GM21529 (cell line): Measurements from ENCODE around the gene ELK1.
A peak's percentile ranks its signal among the peaks of the same experiment; 100 is the strongest.
"Not testable (repeated sequence)": the region's sequence is repeated elsewhere in the genome, so short reads cannot be mapped to it uniquely, and the experiment has no call there.

Experiments used
- ATAC-seq: cut with Tn5 transposase; IDR thresholded peaks from one replicate; pipeline ENCODE4 v1.9.1; 2021; ENCODE audit not compliant: unreplicated experiment

Gene ELK1, protein sequence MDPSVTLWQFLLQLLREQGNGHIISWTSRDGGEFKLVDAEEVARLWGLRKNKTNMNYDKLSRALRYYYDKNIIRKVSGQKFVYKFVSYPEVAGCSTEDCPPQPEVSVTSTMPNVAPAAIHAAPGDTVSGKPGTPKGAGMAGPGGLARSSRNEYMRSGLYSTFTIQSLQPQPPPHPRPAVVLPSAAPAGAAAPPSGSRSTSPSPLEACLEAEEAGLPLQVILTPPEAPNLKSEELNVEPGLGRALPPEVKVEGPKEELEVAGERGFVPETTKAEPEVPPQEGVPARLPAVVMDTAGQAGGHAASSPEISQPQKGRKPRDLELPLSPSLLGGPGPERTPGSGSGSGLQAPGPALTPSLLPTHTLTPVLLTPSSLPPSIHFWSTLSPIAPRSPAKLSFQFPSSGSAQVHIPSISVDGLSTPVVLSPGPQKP

GRCh38 chrX:47650164-47651042 lies at the start of gene ELK1:
TSS of gene ELK1 (minus strand) at chrX:47650563. CDS start at chrX:47641441, 9,122 bp downstream.
- ATAC-seq: peak; percentile 88

DNA sequence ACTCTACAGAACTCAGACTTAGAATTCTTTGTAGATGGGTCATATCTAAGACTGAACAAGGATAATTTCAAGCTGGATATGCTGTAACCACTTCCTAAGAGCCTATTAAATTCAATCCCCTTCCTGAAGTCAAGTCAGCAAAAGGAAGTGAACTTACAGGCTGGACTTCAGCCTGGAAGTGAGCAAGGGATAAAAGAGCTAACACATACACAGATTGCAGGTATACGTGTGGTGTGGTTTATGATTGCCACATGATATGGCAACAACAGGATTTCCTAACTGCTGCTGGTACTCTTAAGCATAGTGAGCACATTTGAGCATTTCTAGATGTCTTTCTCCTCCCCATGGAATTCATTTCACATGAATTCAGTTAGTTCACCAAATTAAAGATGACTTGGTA lies 46.8 kb upstream of the ELK1 start:
- ATAC-seq: no peak

DNA sequence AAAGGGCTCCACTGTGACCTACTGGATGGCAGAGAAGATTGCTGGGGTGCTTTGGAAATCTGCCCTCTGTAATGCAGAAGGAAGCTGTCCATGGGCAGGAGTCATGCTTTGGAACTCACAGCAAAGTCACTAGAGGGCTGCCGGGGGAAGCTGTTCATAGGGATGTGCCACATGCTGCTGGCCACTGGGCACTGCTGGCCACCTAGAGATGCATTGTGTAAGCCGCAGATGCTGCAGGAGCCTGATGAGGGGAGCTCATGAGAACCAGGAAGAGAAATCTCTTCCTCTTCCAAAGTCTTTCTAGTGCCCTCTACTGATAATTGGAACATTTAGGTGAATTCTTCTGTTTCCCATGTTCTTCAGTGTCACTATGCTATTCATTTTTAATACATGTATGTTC lies 39.8 kb upstream of the ELK1 start:
- no peak for ATAC-seq

DNA sequence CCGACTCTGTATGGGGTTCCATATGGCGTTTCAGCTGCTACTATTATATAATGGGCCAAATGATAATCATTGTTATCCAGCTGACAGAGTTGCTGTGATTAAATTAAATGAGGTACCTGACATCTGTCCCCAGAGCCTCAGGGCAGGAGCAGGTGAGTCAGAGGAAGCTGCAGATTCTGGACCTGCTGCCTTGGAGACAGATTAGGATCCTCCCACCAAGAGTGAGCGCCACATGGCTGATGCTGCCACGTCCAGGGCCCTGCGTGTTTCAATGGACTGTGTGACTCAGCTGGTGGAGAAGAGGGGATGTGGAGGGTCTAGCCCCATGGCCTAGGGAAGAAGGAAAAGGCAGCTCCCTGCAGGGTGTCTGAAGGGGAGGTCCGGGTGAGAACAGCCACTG lies 36.9 kb upstream of the ELK1 start:
- no peak for ATAC-seq

- no peak for ATAC-seq
Observed at GRCh38 chrX:47683829-47684205, 33.5 kb upstream of the ELK1 start.

DNA sequence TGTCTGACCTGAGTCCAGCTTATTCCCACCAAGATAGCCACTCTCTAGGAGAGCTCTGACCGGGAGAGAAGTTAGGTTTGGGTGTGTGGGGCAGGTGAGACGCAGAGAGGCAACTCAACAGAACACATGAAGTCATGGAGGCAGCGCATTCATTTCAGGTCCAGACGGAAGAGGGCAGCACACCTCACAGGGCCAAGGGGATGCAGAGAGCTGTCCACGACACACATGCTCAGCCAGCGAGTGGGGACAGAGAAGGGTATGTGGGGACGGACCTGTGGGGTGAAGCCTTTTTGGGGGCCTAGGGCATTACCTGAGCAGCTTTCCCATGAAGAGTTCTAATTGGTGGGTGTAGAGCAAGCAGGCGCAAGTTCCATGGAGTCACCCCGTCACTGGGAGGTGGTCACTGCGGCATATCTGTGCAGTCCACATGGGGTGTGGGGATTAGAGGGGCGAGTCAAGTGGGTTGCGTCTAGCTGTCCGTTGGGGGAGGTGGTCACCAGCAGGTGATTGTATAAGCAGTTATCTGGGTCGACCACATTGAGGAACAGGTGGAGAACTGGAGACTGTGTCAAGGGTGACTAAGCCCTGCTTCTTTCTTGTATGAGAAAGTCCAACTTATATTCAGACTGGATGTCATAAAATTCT lies 32.9 kb upstream of the ELK1 start:
- no peak for ATAC-seq

GRCh38 chrX:47675959-47676859 lies 25.8 kb upstream of the ELK1 start:
- not testable (repeated sequence) for ATAC-seq

GRCh38 chrX:47674776-47675175 lies 24.4 kb upstream of the ELK1 start:
- no peak for ATAC-seq

DNA sequence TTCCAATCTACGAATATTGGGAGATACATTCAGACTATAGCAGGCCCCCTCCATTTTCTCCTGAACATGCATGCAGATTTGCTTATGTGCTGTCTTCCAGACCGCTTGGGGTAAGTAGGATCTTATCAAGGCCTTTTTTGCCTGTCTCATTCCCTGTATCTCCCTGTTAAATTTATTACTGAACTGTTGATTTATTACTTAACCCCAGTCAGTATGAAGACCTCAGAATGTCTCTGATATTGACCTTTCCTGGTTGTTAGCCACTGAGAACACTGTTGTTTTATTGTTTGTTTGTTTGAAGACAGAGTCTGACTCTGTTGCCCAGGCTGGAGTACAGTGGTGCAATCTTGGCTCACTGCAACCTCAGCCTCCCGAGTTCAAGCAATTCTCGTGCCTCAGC lies 15.4 kb upstream of the ELK1 start:
- ATAC-seq: not testable (repeated sequence)

- no peak for ATAC-seq
Observed at GRCh38 chrX:47664737-47665136, 14.4 kb upstream of the ELK1 start.

- no peak for ATAC-seq
Observed at GRCh38 chrX:47662144-47662657, 11.8 kb upstream of the ELK1 start.

DNA sequence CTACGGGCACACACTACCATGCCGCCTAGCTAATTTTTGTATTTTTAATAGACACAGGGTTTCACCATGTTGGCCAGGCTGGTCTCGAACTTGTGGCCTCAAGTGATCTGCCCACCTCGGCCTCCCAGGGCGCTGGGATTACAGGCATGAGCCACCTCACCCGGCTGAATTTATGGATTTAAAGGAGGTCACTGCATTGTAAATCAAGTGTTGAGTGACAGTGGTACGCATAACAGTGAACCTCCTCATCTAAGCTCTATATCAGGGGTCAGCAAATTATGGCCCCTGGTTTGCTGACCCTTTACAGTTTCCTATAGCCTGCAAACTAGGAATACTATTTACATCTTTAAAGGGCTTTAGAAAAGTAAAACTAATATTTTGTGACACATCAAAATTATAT lies 11.2 kb upstream of the ELK1 start:
- ATAC-seq: no peak

DNA sequence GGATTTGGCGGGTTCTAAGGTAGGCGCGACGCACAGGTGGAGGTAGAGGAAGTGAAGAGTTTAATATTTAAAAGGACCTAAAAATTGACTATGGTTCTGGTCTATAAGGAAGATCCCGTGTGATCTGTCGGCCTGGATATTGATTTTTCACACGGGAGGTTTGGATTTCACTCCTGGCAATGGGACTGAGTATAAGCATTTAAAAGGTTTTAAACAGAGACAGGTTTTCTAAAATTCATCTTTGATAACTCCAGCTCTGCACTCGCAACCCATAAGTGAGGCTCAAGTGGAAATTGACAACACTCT lies 9.0 kb upstream of the ELK1 start:
- ATAC-seq: no peak

GRCh38 chrX:47658684-47659420 lies 8.5 kb upstream of the ELK1 start, which contains the start of gene UXT:
TSS of gene UXT (minus strand) at chrX:47659180. CDS start at chrX:47658927, 253 bp downstream.
- peak; percentile 77 for ATAC-seq

- ATAC-seq: no peak
Observed at GRCh38 chrX:47658301-47658683, 7.9 kb upstream of the ELK1 start.

DNA sequence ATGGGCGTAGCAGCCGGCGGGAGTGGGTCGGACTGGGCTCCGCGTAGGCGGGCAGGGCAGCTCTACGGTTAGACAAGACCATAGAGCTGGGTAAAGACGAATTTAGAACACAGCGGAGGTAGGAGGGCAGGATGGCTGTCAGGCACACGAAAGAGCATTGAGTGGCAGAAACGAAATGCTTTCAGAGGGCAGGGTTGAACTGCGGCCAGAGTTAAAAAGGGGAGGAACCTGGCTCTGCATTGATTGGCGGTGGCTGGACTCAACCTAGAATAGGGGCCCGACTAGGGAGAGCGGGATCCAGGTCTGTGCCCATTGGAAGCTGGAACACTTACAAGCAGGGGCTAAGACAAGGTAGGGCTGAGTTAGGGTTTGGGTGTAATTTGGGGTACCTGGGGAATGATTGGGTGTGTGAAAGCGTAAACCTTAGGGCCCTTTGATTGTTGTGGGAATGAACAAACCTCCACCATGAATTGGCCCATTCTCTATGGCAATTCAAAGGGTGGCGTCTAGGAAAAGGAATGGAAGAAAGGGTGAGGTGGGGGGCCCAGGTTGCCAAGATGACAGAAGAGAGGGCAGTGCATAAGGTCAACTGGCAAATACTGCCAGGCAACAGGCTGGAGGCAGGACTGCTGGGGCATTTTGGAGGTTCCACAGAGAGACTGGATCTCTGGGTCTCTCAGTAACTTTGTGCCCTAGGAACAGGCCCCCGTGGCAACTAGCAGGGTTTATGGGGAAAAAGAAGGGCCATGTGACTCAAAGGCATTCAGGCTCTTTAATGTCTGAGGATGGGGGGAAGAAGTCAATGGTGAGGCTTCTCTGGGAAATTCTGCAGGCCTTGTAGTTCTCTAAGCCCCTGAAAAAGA lies 911 bp upstream of the ELK1 start:
- ATAC-seq: no peak

GRCh38 chrX:47649781-47650163 lies 591 bp downstream of the ELK1 start:
- no peak for ATAC-seq

DNA sequence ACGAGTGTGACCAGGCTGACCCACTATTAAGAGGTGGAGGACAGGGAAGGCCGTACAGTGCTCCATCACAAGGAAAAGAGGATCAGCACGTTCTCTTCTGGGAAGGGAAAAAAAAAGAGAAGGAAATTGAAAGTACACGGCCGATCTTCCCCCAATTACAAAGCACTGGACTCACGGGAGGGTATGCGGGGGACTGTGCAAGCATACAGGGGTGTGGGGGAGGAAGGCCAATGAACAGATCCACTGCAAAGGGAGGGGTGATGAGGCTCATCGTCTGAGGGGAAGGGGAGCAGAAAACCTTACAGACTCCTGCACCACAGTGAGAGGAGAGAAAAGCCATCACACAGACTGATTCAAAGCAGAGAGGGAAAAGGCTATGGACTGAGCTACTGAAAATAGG lies 1.1 kb downstream of the ELK1 start:
- no peak for ATAC-seq

DNA sequence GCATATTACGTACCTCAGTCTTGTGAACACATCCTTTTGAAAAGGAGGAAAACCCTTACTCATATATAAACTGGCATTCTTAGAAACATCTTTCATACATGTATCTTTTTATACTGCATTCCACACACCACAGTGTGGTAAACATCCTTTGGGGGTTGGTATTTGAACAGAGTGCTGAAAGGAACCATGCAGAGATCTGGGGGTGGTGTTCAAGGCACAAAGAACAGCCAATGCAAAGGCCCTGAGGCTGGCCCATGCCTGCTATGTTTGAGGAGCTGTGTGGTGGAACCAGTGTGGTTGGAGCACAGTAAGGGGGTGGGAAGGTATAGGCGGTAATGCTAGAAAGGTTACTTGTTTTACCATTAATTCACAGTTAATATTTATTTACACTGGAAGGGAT lies 2.0 kb downstream of the ELK1 start:
- ATAC-seq: no peak
